IPS-NIHi7 (cell line): ENCODE results near the gene DDX31.
"Not testable (repeated sequence)": the region's sequence is repeated elsewhere in the genome, so short reads cannot be mapped to it uniquely, and the experiment has no call there.

Experiments
- DNase-seq: peaks from one replicate; pipeline ENCODE4 v3.0.0; 2012; ENCODE audit warnings: mixed read lengths; ENCODE audit errors: extremely low spot score

Gene DDX31

DNA sequence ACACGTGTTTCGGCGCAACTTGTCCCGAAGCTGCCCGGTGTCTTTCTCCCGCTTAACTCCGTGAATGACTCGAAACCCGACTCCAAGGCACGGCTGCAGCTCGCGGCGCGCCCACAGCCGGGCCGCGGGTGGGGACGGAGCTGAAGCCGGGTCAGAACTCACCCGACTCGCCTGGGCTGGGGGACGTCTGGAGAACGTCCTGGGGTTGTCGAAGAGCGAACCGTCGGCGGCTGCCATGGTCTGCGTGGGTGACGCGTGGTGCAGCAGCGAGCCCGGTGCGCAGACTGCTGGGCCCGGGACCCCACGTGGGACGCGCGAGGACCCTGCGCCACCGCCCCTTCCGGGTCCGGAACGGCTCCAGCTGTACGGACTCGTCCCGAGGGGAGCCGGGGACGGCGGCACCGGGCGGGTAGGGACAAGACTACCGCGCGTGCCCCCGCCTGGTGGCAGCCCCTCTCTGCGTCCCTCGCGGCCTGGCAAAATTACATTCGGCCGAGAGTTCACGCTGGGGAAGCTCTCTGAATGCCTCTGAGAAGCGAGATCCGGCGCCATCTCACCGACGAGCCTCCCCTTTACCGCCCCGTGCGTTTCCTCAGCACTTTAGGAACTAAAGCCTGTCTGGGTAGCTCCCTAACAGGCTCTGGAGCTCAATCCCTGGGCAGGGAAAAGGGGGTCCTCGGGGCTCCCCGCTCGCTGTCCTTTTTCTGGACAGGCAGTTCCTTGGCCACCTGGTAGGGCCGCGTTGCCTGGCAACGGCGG, at the start of gene DDX31:
DDX31 (minus strand) TSS at position 286 of the 759 bp plus-strand sequence; CDS start at position 237, 49 bp downstream.
- peak; percentile 66 for DNase-seq

DNA sequence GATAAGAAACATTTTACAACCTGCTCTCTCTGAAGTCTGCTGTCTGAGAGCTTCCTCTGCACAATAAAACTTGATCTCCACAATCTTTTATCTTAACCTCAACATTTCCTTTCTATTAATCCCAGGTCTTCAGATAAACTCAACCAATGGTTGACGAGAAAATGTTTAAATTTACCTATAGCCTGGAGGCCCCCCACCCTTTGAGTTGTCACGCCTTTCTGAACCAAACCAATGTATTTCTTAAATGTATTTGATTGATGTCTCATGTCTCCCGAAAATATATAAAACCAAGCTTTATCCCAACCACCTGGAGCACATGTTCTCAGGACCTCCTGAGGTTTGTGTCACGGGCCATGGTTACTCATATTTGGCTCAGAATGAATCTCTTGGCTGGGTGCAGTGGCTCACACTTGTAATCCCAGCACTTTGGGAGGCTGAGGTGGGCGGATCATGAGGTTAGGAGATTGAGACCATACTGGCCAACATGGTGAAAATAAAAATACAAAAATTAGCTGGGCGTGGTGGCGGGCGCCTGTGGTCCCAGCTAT, 48.7 kb upstream of the DDX31 start:
- DNase-seq = not testable (repeated sequence)

DNA sequence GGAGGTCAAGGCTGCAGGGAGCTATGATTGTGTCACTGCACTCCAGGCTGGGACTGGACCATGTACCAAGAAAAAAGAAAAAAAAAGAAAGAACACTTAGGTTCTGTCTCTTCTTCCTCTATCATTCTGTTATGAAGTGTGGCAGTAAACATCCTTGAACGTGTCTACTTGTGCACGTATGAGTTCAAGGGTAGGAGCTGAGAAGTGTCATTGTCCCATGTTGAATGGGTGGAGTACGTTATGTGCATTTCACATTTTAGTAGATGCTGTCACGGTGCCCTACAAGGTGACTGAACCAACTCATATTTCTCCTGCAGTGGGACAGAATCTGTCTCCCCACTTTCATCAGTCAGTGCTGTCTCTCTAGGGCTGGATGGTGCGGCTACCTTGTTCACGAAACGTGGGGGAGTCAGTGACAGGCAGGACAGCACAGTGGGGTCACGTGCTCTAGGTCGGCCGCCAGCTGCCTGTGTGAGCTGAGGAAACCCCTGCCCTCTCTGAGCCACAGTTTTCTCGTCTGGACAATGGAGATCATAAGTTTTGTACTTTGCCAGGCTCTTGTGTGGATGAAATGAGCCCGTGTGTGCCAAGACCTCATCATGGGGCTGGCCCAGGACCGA, 47.7 kb upstream of the DDX31 start:
- DNase-seq = no peak

DNA sequence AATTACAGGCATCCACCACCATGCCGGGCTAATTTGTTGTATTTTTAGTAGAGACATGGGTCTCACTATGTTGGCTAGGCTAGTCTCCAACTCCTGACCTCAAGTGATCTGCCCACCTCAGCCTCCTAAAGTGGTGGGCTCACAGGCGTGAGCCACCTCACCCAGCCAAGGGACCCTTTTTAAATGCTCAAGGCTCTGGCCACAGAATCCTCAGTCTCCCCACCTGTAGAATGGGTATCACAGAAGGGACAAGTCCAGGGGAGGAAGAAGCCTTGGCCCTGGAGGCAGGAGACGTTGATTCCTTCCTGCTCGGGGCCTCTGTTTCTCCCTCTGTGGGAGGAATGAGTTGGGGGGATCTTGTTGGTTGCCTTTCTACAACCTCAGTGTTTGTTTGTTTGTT, 46.2 kb upstream of the DDX31 start:
- no peak for DNase-seq

DNA sequence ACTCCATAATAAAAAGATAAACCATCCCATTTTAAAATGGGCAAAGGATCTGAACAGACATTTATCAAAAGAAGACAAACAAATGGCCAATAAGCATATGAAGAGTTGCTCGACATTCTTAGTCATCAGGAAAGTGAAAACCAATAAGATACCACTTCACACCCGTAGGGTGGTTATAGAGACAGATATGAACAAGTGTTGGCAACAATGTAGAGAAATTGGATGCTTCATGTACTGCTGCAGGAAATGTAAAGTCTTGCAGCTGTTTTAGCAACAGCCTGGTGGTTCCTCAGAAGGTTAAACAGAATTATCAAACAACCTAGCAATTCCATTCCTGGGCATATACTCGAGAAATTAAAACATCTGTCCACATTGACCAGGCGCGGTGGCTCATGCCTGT, 43.0 kb upstream of the DDX31 start:
- no peak for DNase-seq

DNA sequence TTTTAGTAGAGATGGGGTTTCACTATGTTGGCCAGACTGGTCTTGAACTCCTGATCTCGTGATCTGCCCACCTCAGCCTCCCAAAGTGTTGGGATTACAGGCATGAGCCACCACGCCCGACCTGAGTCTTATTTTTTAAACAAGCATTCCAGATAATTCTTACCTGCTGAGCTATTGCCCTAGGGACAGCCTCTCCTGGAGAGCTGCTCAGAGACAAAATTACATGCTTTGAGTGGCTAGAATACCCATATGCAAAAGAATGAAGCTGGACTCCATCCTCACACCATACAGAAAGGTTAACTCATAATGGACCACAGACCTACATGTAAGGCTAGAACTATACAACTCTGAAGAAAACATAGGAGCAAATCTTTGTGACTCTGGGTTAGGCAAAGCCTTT, 42.1 kb upstream of the DDX31 start:
- no peak for DNase-seq

DNA sequence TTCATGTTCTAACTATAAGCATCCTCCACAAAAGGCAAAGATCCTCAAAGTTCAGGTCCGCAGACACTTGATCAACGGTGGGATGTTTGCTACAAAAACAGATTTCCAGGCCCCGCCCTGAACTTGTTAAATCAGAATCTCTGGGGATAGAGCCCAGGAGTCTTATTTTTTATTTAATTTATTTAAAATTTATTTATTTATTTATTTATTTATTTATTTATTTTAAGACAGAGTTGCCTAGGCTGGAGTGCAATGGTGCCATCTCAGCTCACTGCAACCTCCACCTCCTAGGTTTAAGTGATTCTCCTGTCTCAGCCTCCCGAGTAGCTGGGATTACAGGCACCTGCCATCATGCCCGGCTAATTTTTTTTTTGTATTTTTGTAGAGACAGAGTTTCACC, 41.4 kb upstream of the DDX31 start:
- not testable (repeated sequence) for DNase-seq

DNA sequence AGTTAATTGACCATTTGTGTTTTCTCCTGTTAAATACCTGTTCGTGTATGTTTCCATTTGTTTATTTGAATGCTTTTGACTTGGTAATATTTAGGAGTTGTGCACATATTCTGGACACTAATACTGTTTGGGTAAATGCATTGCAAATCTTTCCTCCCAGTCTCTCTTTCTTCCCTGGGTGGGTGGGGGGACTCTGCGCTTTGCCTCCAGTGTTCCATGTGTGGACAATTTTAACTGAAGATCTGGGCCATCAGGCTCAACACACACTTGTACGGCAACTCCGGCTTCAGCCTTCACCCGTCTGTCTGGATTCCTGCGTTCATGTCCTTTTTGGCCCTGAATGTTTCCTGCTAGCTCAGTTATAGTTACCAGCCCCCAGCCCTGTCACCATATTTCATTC, 40.5 kb upstream of the DDX31 start:
- DNase-seq = no peak

DNA sequence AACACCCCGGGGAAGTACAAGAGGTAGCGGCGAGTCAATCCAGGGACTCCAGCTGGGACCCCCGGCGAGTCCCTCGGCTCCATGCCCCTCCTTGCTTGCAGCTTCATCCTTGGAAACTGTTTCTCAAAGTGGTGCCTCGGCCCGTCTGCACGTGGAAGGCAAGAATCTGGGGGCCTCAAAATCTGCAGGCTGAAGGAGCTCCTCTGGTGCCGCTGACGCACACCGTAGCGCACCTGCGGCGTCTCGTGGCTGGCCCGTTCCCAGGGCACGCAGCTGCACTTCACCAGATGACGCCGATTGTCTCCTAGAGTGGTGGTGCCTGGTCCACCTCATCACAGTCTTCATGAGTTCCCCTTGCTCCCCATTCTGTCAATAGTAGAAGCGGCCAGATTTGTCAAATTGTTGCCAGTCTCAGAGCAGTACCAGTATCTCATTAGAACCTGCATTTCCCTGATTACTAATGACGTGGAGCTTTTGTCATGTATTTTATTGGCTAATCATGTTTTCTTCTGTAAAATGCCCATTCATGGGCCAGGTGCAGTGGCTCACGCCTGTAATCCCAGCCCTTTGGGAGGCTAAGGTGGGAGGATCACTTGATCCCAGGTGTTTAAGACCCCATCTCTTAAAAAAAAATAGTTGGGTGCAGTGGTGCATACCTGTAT, 39.1 kb upstream of the DDX31 start:
- DNase-seq = no peak

DNA sequence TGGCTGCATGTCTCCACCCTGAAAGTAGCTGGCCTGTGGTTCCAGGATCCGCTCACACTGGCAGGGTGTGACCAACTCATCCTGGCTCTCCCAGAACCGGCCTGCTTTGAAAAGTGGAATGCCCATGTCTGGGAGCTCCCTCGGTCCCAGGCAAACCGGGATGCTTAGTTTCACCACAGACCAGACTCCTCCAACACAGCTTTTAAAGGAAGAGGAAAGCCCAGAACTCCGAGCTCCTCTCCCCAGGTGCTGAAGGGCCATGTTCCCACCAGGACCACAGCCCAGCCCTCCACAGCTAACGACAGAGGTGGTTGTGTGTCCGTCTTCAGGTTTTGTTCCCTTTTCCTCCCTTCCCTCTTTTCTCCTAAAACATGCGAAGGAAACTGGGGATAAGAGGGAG, 38.5 kb upstream of the DDX31 start:
- no peak for DNase-seq

DNA sequence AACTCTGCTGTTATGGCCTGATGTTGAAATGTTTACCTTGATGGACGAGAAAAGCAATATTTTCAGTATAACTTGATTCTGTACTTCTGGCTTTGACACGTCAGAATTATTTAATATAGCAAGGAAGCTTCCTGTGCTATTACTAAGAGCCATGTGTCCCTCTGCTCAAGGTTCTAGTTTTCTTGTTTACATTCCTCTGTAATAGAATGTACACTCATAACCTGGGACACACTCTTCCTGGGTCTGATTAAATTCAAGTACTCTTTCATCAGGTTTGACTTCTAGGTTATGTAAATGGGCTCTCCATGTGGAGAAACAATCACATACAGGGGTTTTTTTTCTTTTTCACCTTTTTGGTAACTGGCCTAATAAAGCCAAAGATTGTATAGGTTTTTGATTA, 33.6 kb upstream of the DDX31 start:
- no peak for DNase-seq

DNA sequence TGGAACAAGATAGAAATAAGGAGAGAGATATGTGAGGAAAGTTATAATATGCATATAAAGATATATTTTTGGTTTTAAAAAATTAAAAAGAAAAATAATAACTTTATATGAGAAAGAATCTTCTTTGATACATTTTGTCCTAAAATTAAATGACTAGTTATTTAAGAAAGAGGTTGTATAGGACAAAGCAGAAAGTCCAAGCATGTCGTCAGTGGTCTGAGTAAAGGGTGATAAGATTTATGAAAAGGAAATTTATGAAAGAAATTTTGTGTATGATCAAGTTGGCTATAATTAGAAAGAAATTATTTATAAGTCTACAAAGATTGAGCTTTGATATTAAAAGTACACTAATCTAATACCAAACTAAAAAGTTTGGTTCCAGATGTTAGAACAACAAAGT, 32.5 kb upstream of the DDX31 start:
- DNase-seq = no peak

DNA sequence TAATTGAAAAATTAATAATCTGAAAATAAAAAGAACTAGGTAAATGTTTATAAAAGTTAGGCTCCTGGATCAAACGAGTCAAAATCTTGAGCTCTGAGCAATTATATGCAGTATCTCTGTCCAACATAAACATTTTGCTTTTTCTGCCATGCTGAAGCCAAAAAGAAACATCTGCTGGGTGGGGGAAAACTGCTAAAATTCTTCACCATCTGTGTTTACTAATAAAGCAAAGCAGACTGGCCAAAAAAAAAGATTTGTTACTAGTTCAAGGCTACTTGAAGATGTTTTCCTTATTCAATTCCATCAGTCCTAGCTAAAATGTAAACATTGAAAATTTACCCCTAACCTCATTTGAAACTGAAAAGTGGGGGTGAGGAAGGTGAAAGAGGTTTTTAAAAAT, 30.2 kb upstream of the DDX31 start:
- no peak for DNase-seq

DNA sequence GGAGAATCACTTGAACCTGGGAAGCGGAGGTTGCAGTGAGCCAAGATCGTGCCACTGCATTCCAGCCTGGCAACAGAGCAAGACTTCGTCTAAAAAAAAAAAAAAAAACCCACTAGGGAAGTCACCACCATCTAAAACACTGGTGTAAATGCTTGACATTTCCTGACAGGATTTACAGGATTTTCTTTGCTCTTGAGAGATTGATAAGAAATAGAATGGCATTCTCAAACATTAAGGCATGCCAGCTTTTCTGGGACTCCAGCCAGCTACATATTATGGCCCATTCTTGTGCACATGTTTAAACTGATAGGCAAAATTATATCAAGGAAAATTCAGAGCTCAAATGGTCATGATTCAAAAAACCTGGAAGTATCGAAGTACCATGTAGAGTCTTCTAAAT, 29.2 kb upstream of the DDX31 start:
- no peak for DNase-seq

DNA sequence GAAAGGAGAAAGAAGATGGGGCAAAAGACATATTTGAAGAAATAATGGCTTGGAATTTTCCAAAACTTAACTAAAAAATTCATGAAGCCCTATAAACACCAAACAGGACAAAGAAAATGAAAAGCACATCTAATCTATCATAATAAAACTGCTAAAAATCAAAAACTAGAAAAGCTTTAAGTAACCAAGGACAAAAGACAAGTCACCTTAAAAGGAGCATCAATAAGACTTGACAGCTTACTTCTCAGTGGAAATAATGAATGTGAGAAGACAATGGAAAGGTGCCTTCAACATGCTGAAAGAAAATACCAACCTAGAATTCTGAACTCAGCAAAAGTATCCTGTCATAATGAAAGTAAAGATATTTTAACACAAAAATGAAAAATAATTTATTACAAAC, 27.4 kb upstream of the DDX31 start:
- DNase-seq = no peak

DNA sequence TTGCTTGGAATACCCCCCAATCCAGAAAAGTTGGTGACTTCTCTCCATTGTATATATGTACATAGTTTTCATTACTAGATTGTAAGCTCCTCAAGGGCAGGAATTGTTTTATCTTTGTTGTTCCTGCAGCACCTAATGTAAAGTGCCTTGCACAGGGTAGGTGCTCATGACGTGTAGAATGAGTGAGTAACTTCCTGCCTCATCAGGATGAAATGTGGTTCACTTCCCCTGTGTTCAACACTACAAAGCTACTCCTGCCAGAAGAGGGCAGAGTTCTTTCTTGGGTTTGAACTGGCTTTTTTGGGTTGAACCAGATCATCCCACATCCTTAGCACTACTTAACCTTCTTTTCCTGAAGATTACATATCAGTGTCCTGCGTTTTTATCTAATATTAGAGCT, 24.4 kb upstream of the DDX31 start:
- peak; percentile 64 for DNase-seq

DNA sequence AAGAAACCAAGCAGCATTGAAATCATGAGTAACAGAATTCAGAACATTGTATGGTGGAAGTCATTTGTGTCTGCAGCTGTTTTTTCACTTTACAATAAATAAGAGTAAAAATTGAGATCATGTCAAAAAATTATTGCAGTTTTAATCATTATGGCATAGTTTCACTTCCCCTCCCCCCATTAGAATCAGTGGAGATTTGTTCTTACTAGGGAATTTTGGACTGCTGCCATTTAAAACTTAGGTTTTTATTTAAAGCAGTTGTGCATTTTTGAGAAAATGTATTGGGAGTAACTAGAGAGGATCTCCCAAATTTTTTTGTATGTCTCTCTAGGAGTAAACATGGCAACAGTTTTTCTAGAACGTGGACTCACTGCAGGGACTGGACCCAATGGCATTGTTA, 20.9 kb upstream of the DDX31 start:
- DNase-seq = no peak

DNA sequence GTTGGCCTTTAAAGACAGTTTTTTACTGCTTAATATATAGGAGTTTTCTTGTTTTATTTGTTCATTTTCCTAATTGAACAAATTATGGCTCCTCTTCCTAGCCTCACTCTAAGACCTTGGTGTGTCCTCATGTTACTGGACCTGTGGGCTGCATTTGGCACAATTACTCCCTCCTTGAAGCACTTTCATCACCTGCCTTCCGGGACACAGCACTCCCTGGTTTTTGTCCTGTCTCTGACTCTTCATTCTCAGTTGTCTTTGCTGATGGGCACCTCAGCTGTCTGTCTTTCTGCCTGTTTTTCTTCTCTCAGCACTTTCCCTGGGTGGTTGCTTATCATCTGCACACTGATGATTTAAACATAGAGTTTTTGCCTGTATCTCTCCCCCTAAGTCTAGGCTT, 14.1 kb upstream of the DDX31 start:
- DNase-seq = no peak

DNA sequence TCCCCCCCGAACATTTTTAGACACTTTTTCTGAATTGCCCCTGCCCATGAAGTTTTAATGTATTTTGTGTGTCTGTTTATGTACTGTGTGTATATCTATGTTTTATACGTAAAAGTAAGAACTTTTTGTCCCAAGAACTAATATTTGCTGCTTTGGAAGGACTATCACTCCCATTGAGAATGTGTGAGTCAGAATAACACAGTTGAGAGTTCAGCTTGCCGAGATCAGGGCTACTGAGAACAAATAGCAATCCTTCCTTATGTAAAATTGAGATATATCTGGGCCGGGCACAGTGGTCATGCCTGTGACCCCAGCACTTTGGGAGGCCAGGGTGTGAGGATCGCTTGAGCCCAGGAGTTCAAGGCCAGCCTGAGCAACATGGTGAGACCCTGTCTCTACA, 11.8 kb upstream of the DDX31 start:
- DNase-seq = no peak

DNA sequence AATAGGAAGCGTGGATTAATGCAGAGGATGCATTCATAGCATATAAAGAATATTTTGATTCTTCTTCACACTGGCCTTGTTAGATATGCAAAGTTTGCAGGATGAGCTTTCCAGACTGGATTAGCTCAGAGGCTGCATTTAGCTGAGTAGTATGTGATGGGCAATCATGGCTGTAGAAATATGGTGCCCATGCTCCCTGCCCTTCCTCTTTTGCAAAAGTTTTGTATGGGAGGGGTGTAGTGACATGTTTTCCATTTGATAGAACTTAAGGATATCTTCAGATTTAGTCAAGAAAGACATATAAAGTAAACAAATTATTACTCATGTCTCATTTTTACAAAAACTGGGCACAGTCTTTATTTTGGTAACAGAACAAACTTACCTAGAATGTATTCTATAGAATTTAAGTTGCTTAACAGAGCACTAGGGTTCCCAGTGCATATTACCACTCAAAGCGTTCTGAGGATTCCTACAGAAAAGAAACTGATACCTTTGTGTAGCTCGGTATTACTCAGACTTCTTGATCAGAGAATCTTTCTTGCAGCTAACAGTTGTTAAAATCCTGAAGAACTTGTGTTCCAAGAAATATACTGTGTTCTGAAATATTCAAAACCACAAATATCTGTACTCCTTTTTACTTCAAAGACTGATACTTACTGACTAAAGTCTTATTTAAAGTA, 10.3 kb upstream of the DDX31 start:
- no peak for DNase-seq

DNA sequence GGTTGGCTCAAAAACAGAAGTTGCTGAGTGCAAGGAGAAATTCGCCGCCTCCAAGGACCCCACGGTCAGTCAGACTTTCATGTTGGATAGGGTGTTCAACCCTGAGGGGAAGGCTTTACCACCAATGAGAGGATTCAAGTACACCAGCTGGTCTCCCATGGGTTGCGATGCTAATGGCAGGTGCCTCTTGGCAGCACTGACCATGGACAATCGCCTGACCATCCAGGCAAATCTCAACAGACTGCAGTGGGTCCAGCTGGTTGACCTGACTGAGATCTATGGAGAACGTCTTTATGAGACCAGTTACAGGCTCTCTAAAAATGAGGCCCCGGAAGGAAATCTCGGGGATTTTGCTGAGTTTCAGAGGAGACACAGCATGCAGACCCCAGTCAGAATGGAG, 8.2 kb upstream of the DDX31 start:
- no peak for DNase-seq

DNA sequence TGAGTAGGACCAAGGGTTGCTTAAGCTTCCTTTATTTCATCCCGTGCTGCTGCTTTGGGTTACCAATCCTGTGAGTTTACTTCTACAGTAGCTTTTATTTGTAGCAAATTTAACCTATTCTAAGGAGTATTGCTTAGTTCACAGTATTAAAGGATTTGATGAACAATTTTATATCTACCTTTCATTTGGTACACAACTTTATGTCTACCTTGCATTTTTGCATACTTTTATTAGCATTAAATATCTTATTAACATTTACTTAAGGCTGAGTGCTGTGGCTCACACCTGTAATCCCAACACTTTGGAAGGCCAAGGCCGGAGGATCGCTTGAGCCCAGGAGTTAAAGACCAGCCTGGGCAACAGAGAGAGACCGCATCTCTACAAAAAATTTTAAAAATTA, 4.7 kb upstream of the DDX31 start:
- DNase-seq = no peak
